K562 treated with DMSO at 1 percent for 24 hours (cell line): ENCODE measurements around the gene FAM47E. TPM values are rescaled to one million over a fixed set of nuclear protein-coding genes. Genes with fewer than 3 reads are reported as not detected.

ENCODE experiments used
- total RNA-seq: library from RNA; unstranded; fragments of 300-600 nt; gene quantifications from 2 replicates; pipeline ENCODE4 v1.2.3, GENCODE V29; 2022; ENCODE audit warnings: low read depth; ENCODE audit not compliant: insufficient read depth

Gene FAM47E
- 9.9 and 11.5 TPM in 2 replicates for total RNA-seq

GRCh38 chr4:76251441-76252270, at the start of gene FAM47E:
TSS of gene FAM47E (plus strand) at chr4:76251721. CDS start at chr4:76251747, 26 bp downstream.

GRCh38 chr4:76213415-76214176, 37.9 kb upstream of the FAM47E start, which contains the start of gene SCARB2:
TSS of gene SCARB2 (minus strand) at chr4:76213824. CDS start at chr4:76213543, 281 bp downstream.

GRCh38 chr4:76305971-76306881, 54.7 kb downstream of the FAM47E start, which contains the start of gene STBD1:
TSS of gene STBD1 (plus strand) at chr4:76306733. CDS start at chr4:76306770, 37 bp downstream.

Other genes with a start within 250 kb of the FAM47E start
- gene CXCL9, start 244.2 kb upstream of the FAM47E start, total RNA-seq, result not detected in 2 replicates
- 23.1 and 26.3 TPM in 2 replicates for gene CXCL10, start 228.2 kb upstream of the FAM47E start, total RNA-seq
- 14.6 and 15.8 TPM in 2 replicates for gene CXCL11, start 215.7 kb upstream of the FAM47E start, total RNA-seq
- gene ART3, start 177.0 kb upstream of the FAM47E start, total RNA-seq, result 0.45 and 1.3 TPM in 2 replicates
- 23.9 and 27.0 TPM in 2 replicates for gene NUP54, start 103.3 kb upstream of the FAM47E start, total RNA-seq
- 28.4 and 32.9 TPM in 2 replicates for gene SCARB2, start 37.9 kb upstream of the FAM47E start, total RNA-seq
- gene STBD1, start 55.0 kb downstream of the FAM47E start, total RNA-seq, result 2.0 and 2.7 TPM in 2 replicates
- gene CCDC158, start 169.4 kb downstream of the FAM47E start, total RNA-seq, result not detected in 2 replicates
- gene SHROOM3, start 183.5 kb downstream of the FAM47E start, total RNA-seq, result not detected in 2 replicates